ENCODE measurements around the gene DIABLO. TPM values are rescaled to one million over a fixed set of nuclear protein-coding genes. Genes with fewer than 3 reads are reported as not detected.
A peak's percentile ranks its signal among the peaks of the same experiment; 100 is the strongest.
"Not testable (repeated sequence)": the region's sequence is repeated elsewhere in the genome, so short reads cannot be mapped to it uniquely, and the experiment has no call there.

Gene DIABLO
- 75.1 to 76.4 TPM (median 76.2 TPM) in 3 replicates for total RNA-seq

DNA sequence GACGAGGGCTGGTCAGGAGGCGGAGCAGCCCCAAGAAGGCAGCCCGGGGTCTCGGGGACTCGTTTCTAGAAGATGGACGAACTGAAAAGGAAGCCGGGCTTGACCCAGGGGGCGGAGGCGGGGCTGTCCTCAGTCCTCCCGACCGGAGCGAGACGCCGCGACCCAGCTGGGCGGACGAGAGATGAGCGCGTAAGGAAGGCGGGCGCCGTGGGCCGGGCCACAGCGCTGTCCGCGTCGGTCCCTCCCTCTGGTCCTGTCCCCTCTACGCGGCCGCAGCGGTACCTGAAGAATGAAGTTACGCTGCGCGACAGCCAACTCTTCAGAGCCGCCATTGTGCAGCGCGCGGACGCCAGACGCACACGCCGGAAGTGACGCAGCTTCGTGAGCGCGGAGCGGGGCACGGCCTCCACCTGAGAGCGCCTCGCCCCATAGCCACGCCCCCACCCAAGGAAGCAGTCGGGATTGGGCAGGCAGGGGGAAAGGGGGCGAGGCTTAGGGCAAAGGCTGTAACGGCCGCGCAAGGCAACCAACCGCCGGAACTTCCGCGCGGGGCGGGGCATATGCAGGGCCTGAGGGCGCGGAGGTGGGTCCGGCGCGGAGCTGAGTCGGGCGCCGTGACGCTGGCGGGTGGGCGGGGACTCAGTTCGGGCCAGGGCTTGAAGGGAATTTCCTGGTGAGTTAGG, at the start of gene DIABLO:
DIABLO (minus strand) TSS at position 370 of the 683 bp plus-strand sequence; CDS start at position 332, 38 bp downstream.
- H3K4me3 Mint-ChIP-seq: peak within 1 kb of the TSS; percentile 99
- H3K9me3 Mint-ChIP-seq: no peaks in the 10 kb centered on the region
- peaks cover 12% of the 10 kb centered on the region for H3K36me3 Mint-ChIP-seq
- no peaks in the 10 kb centered on the region for H3K27me3 Mint-ChIP-seq (ENCODE audit: low read depth)
- no peak for TF ChIP-seq CTCF (IDR thresholded peaks at IDR 0.05; ENCODE audit: unreplicated experiment)
- H3K4me1 Mint-ChIP-seq: peaks cover 22% of the 10 kb centered on the region
- peak; percentile 100 for DNase-seq (ENCODE audit: low spot score in 2 of 2, unreplicated experiment in 2 of 2)
- peak within 1 kb of the TSS; percentile 100 for H3K27ac Mint-ChIP-seq

DNA sequence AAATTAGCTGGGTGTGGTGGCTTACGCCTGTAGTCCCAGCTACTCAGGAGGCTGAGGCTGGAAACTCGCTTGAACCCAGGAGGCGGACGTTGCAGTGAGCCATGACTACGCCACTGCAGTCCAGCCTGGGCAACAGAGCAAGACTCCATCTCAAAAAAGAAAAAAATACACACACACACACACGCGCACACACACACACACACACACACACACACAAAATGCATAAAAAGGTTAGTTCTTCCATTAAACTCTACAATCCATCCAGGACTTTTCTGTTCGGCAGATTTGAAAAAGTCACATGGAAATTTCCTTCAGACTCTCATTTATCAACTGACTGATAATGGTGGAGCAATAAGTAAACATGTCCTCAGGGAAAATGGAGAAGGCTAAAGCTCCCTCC, 49.6 kb upstream of the DIABLO start:
- no peak for TF ChIP-seq CTCF (IDR thresholded peaks at IDR 0.05; ENCODE audit: unreplicated experiment)
- DNase-seq (ENCODE audit: low spot score in 2 of 2, unreplicated experiment in 2 of 2): no peak
- Mint-ChIP-seq H3K4me3 (no peak overlapping the region), H3K4me1 (peaks cover 9% of the 10 kb centered on the region), H3K27ac (no peak overlapping the region), H3K9me3 (no peaks in the 10 kb centered on the region), H3K36me3 (peaks cover 16% of the 10 kb centered on the region), H3K27me3 (ENCODE audit: low read depth) (no peaks in the 10 kb centered on the region)

GRCh38 chr12:122266230-122266901, 40.5 kb upstream of the DIABLO start, which contains the start of gene VPS33A:
Gene VPS33A (minus strand): TSS chr12:122266494. CDS start chr12:122266408, 86 bp downstream.
- H3K4me1 Mint-ChIP-seq: peaks cover 9% of the 10 kb centered on the region
- TF ChIP-seq CTCF (IDR thresholded peaks at IDR 0.05; ENCODE audit: unreplicated experiment): no peak
- DNase-seq (ENCODE audit: low spot score in 2 of 2, unreplicated experiment in 2 of 2): peak; percentile 94 to 97
- H3K36me3 Mint-ChIP-seq: peaks cover 9% of the 10 kb centered on the region
- H3K4me3 Mint-ChIP-seq: peak within 1 kb of the TSS; percentile 90
- H3K9me3 Mint-ChIP-seq: no peaks in the 10 kb centered on the region
- peaks cover 3% of the 10 kb centered on the region for H3K27me3 Mint-ChIP-seq (ENCODE audit: low read depth)
- peak within 1 kb of the TSS; percentile 99 for H3K27ac Mint-ChIP-seq

DNA sequence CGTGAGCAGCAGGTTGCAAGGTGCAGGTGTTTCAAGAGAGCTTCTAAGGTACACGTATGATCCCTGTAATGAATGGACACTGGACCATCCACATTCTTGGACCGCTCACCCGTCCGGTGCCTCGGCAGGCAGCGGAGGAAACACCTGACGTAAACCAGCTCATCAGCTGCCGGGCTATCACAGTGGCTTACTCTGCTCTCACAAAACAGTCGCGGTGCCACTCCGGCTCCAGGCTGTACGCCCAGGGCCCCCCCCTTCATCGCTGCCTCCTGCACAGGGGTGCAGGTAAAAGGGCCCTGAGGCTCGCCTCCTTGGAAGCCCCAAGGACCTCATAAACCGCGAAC, 40.0 kb upstream of the DIABLO start:
- Mint-ChIP-seq H3K27ac (peak overlapping the region; percentile 99), H3K36me3 (peaks cover 14% of the 10 kb centered on the region), H3K4me1 (peaks cover 9% of the 10 kb centered on the region), H3K4me3 (peak overlapping the region; percentile 90), H3K9me3 (no peaks in the 10 kb centered on the region), H3K27me3 (ENCODE audit: low read depth) (peaks cover 3% of the 10 kb centered on the region)
- no peak for TF ChIP-seq CTCF (IDR thresholded peaks at IDR 0.05; ENCODE audit: unreplicated experiment)
- DNase-seq (ENCODE audit: low spot score in 2 of 2, unreplicated experiment in 2 of 2): no peak

DNA sequence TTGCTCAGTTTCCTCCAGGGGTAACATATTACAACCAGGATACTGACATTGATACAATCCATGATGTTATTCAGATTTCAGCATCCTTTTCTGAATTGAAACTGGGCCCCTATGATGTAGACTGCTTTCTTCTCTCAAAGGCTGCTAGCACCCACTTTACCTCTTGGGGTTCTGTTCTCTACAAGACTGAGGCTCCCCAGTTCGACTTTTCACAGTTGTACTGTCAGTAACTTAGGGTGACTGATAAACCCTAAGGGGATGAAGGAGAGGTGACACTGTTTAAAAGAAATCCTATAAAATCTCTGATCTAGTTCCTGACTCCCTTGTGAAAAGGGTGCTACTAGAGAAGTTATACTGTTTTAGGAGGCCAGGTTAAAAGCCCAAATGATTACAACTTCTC, 39.6 kb upstream of the DIABLO start:
- no peak for TF ChIP-seq CTCF (IDR thresholded peaks at IDR 0.05; ENCODE audit: unreplicated experiment)
- Mint-ChIP-seq H3K9me3 (no peaks in the 10 kb centered on the region), H3K4me3 (peak overlapping the region; percentile 90), H3K36me3 (peaks cover 16% of the 10 kb centered on the region), H3K27ac (peak overlapping the region; percentile 99), H3K4me1 (peaks cover 9% of the 10 kb centered on the region), H3K27me3 (ENCODE audit: low read depth) (peaks cover 3% of the 10 kb centered on the region)
- DNase-seq (ENCODE audit: low spot score in 2 of 2, unreplicated experiment in 2 of 2): no peak

GRCh38 chr12:122260735-122261134, 34.9 kb upstream of the DIABLO start:
- not testable (repeated sequence) for H3K27me3 Mint-ChIP-seq (ENCODE audit: low read depth); DNase-seq (ENCODE audit: low spot score in 2 of 2, unreplicated experiment in 2 of 2); H3K9me3 Mint-ChIP-seq; H3K4me3 Mint-ChIP-seq; H3K4me1 Mint-ChIP-seq; H3K27ac Mint-ChIP-seq
- peaks cover 30% of the 10 kb centered on the region for H3K36me3 Mint-ChIP-seq

- DNase-seq (ENCODE audit: low spot score in 2 of 2, unreplicated experiment in 2 of 2); H3K27me3 Mint-ChIP-seq (ENCODE audit: low read depth); H3K9me3 Mint-ChIP-seq; H3K4me3 Mint-ChIP-seq; H3K27ac Mint-ChIP-seq; H3K4me1 Mint-ChIP-seq: not testable (repeated sequence)
- H3K36me3 Mint-ChIP-seq: peaks cover 33% of the 10 kb centered on the region
Measured at GRCh38 chr12:122258939-122259338, 33.1 kb upstream of the DIABLO start.

DNA sequence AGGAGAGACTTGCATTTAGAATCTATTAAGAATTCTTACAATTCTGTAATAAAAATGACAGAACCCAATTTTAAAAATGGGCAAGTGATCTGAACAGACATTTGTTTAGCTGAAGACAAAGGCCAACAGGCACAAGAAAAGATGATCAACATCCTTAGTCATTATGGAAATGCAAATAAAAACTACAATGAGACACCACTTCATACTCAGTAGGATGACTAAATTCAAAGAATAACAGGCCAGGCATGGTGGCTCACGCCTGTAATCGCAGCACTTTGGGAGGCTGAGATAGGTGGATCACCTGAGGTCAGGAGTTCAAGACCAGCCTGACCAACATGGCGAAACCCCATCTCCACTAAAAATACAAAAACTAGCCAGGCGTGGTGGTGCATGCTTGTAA, 32.6 kb upstream of the DIABLO start:
- H3K27ac Mint-ChIP-seq; DNase-seq (ENCODE audit: low spot score in 2 of 2, unreplicated experiment in 2 of 2); H3K4me1 Mint-ChIP-seq; H3K27me3 Mint-ChIP-seq (ENCODE audit: low read depth); H3K4me3 Mint-ChIP-seq; H3K9me3 Mint-ChIP-seq: not testable (repeated sequence)
- H3K36me3 Mint-ChIP-seq: peaks cover 31% of the 10 kb centered on the region
